Tibial nerve (tissue), 4 donors: ENCODE measurements around the gene NOL12. TPM values are rescaled to one million over a fixed set of nuclear protein-coding genes. Genes with fewer than 3 reads are reported as not detected.

Experiments used
- DNase-seq, 2 donors: peaks; one replicate each; pipeline ENCODE4 v3.0.0-alpha.2; 2019; ENCODE audit warnings: low spot score in 2 of 2
- H3K27ac ChIP-seq, 4 donors: fragments of 200-600 bp; sonication (generic) in 3 of 4; one replicate each; pipeline ENCODE4 v1.5.1; 2017 to 2019; ENCODE audit warnings: mild to moderate bottlenecking in 1 of 4
- H3K27me3 ChIP-seq, 2 donors: fragments of 200-600 bp; sonication (generic) in 1 of 2; one replicate each; pipeline versions ENCODE4 v1.5.1 to v1.6.0; 2017 to 2019
- H3K36me3 ChIP-seq, 3 donors: fragments of 200-600 bp; sonication (generic); one replicate each; pipeline ENCODE4 v1.5.1; 2018 to 2019
- H3K4me1 ChIP-seq, 4 donors: fragments of 200-600 bp; sonication (generic) in 3 of 4; one replicate each; pipeline ENCODE4 v1.5.1; 2017 to 2019
- H3K4me3 ChIP-seq, 4 donors: fragments of 200-600 bp; sonication (generic) in 3 of 4; one replicate each; pipeline ENCODE4 v1.5.1; 2017 to 2019; ENCODE audit warnings: mild to moderate bottlenecking in 1 of 4, moderate library complexity in 1 of 4
- H3K9me3 ChIP-seq, 4 donors: fragments of 200-600 bp; sonication (generic) in 3 of 4; one replicate each; pipeline ENCODE4 v1.5.1; 2017 to 2019
- EP300 ChIP-seq, 2 donors: sonication (generic); formaldehyde crosslinking; IDR thresholded peaks; one replicate each; pipeline ENCODE4 v1.6.1; 2017; ENCODE audit warnings: antibody characterized with exemption in 2 of 2, mild to moderate bottlenecking in 1 of 2
- POLR2A ChIP-seq, 2 donors: fragments of 450-650 bp; IDR thresholded peaks; one replicate each; pipeline ENCODE4 v1.6.1; 2017; ENCODE audit warnings: antibody characterized with exemption in 2 of 2, mild to moderate bottlenecking in 2 of 2, moderate library complexity in 2 of 2
- WGBS, 2 donors: methylation state at CpG; one replicate each; pipeline ENCODE4 v1.1.5; 2018; 5-methylcytosine and 5-hydroxymethylcytosine counted together
- total RNA-seq, 4 donors: library from RNA; depleted of rRNA; stranded (reverse); fragments of >200 nt; gene quantifications; one replicate each; pipeline ENCODE4 v1.1.0, GENCODE V29; 2016
- TF ChIP-seq, protein P1 (sequence below), 5 experiments: fragments of 200-600 bp in 3 of 5; fragments of 450-650 bp in 2 of 5; sonication (generic) in 3 of 5; IDR thresholded peaks; one replicate each; pipeline ENCODE4 v1.5.1; 2016 to 2019; ENCODE audit warnings: antibody characterized with exemption in 5 of 5, mild to moderate bottlenecking in 3 of 5, moderate library complexity in 2 of 5

NOL12 gene
- total RNA-seq, 4 donors from 2014 or later: 24.1 to 39.5 (median 31.2) TPM

DNA sequence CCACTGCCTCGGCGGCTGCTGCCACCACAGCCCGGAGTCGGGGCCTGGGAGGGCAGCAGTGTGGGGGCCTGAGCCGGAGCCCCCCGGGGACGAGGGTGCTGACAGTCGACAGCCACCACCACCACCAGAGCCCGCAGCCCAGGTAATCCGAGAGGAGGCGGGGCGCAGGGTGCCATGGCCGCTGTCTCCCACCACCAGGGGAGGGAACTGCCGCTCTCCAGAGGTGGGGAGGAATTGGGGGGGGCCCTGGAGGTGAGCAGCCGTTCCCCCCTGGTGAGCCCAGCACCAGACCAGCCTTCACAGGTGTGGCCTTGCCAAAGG is 23.3 kb downstream of the NOL12 start:
- no peak overlapping the region for H3K4me3 ChIP-seq
- 93 to 97% methylated on average over 3 to 15 of the region's 15 CpGs for WGBS, 2 donors
- TF ChIP-seq EP300 (IDR thresholded peaks at IDR 0.05) (no peak), POLR2A (IDR thresholded peaks at IDR 0.05) (no peak)
- TF ChIP-seq, protein P1, sequence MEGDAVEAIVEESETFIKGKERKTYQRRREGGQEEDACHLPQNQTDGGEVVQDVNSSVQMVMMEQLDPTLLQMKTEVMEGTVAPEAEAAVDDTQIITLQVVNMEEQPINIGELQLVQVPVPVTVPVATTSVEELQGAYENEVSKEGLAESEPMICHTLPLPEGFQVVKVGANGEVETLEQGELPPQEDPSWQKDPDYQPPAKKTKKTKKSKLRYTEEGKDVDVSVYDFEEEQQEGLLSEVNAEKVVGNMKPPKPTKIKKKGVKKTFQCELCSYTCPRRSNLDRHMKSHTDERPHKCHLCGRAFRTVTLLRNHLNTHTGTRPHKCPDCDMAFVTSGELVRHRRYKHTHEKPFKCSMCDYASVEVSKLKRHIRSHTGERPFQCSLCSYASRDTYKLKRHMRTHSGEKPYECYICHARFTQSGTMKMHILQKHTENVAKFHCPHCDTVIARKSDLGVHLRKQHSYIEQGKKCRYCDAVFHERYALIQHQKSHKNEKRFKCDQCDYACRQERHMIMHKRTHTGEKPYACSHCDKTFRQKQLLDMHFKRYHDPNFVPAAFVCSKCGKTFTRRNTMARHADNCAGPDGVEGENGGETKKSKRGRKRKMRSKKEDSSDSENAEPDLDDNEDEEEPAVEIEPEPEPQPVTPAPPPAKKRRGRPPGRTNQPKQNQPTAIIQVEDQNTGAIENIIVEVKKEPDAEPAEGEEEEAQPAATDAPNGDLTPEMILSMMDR (IDR thresholded peaks at IDR 0.05): no peak
- no peaks in the 10 kb centered on the region for H3K9me3 ChIP-seq
- H3K36me3 ChIP-seq: peaks cover 0 to 18% (median 0%) of the 10 kb centered on the region in 3 donors
- no peaks in the 10 kb centered on the region for H3K4me1 ChIP-seq
- H3K27me3 ChIP-seq: no peaks in the 10 kb centered on the region
- no peak for DNase-seq
- no peak overlapping the region for H3K27ac ChIP-seq

DNA sequence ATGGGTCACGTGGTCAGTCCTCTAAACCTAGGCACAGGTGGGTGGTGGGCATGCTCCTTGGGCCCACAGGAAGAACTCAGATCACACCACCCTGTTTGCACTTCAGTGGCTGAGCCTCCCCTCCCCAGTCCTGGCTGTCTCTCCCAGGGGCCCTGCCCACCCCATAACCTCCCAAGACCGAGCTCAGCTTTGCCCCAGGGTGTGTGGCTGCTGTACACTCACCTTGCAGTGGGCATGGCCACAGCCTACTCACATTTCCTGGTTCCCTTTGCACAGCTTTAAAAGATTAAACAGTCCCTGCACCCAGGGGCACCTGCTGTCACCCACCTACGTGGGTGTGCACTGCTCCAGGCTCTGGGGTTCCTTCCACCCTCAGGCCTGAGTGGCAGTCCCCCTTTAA is 24.5 kb downstream of the NOL12 start:
- H3K27ac ChIP-seq: no peak overlapping the region
- H3K4me1 ChIP-seq: no peaks in the 10 kb centered on the region
- H3K9me3 ChIP-seq: no peaks in the 10 kb centered on the region
- H3K36me3 ChIP-seq: peaks cover 0 to 21% (median 0%) of the 10 kb centered on the region in 3 donors
- DNase-seq: no peak
- no peaks in the 10 kb centered on the region for H3K27me3 ChIP-seq
- TF ChIP-seq, protein P1 (IDR thresholded peaks at IDR 0.05): no peak
- no peak for TF ChIP-seq POLR2A (IDR thresholded peaks at IDR 0.05)
- TF ChIP-seq EP300 (IDR thresholded peaks at IDR 0.05): no peak
- no peak overlapping the region for H3K4me3 ChIP-seq
- WGBS, 2 donors: 86 to 87% methylated on average over 3 of the region's 3 CpGs

DNA sequence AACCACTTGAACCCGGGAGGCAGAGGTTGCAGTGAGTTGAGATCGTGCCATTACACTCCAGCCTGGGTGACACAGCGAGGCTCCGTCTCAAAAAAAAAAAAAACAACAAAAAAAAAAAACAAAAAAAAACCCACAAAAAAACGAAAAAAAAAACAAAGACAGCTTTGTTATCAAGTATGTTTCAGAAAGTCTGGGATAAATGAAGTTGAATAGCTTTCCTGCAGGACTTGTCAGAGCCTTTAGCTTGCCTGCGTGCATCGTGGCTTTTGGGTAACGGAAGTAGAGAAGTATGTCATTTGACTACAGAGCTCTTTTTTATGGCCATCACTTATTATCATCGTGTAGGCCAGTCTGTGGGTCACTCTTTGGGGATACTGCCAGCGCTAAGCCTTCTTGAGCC is 25.3 kb downstream of the NOL12 start:
- 55 to 64% methylated on average over 10 of the region's 10 CpGs for WGBS, 2 donors
- Histone ChIP-seq H3K36me3 (peaks cover 0 to 29% (median 0%) of the 10 kb centered on the region in 3 donors), H3K4me1 (no peaks in the 10 kb centered on the region), H3K27ac (no peak overlapping the region), H3K9me3 (no peaks in the 10 kb centered on the region), H3K27me3 (no peaks in the 10 kb centered on the region), H3K4me3 (no peak overlapping the region)
- no peak for DNase-seq
- TF ChIP-seq, protein P1 (IDR thresholded peaks at IDR 0.05): no peak
- TF ChIP-seq EP300 (IDR thresholded peaks at IDR 0.05): no peak

DNA sequence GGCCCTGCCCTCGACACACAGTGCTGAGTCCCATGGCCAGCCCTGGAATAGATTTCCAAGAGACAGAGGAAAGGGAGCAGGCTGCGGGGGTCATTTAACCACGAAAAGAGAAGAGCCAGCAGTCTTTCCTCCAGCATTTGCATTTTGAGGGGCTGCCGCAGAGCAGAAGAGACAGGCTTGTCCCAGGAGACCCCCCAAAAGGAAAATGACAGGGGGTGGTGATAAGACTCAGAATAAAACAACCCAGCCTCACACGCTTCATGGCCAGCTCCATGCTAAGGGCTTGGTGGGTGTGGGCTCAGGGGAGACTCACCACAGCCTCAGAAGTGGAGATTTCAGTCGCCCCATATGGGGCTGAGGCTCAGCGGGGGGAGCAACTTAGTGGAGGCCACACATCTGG is 27.6 kb downstream of the NOL12 start:
- DNase-seq: no peak
- H3K4me3 ChIP-seq: no peak overlapping the region
- H3K36me3 ChIP-seq: peaks cover 0 to 32% (median 0%) of the 10 kb centered on the region in 3 donors
- H3K4me1 ChIP-seq: no peaks in the 10 kb centered on the region
- no peaks in the 10 kb centered on the region for H3K27me3 ChIP-seq
- H3K9me3 ChIP-seq: no peaks in the 10 kb centered on the region
- no peak for TF ChIP-seq POLR2A (IDR thresholded peaks at IDR 0.05)
- TF ChIP-seq EP300 (IDR thresholded peaks at IDR 0.05): no peak
- TF ChIP-seq, protein P1 (IDR thresholded peaks at IDR 0.05): no peak
- WGBS, 2 donors: 91 to 92% methylated on average over 7 of the region's 7 CpGs
- H3K27ac ChIP-seq: no peak overlapping the region

DNA sequence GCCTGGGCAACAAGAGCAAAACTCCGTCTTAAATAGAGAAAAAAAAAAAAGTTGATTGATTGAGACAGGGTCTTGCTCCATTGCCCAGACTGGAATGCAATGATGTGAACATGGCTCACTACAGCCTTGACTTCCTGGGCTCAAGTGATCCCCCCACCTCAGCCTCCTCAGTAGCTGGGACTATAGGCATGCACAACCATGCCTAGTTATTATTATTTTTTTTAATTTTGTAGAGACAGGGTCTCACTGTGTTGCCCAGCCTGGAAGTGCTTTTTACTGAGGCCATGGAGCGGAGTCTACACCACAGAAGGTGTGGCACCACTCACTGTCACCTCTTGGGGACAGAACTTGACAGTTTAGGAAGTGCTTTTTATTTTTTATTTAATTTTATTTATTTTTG is 28.5 kb downstream of the NOL12 start:
- H3K4me1 ChIP-seq: no peaks in the 10 kb centered on the region
- H3K36me3 ChIP-seq: peaks cover 0 to 23% (median 0%) of the 10 kb centered on the region in 3 donors
- no peak for DNase-seq
- TF ChIP-seq, protein P1 (IDR thresholded peaks at IDR 0.05): no peak
- TF ChIP-seq EP300 (IDR thresholded peaks at IDR 0.05) (no peak), POLR2A (IDR thresholded peaks at IDR 0.05) (no peak)
- no peak overlapping the region for H3K27ac ChIP-seq
- no peaks in the 10 kb centered on the region for H3K27me3 ChIP-seq
- no peak overlapping the region for H3K4me3 ChIP-seq
- no peaks in the 10 kb centered on the region for H3K9me3 ChIP-seq
- WGBS, 2 donors: 87 to 89% methylated on average over 2 of the region's 2 CpGs
